Panc1 (cell line): ENCODE data around the gene BTG4. TPM values are rescaled to one million over a fixed set of nuclear protein-coding genes. Genes with fewer than 3 reads are reported as not detected.
A peak's percentile ranks its signal among the peaks of the same experiment; 100 is the strongest.

Experiments
- ATAC-seq: fragments of 200-7000 bp; cut with Tn5 transposase; 2 replicates; pipeline ENCODE4 v1.9.1; 2020; ENCODE audit warnings: mild to moderate bottlenecking, moderate library complexity
- BruUV-seq: library from RNA; stranded (reverse); fragments of 400-500 nt; replicated peaks from 2 replicates; lab custom pipeline; 2021; lab: Mats Ljungman, UMichigan
- CTCF ChIA-PET: fragments of 300-600 bp; sonication (Branson Sonifier 250); formaldehyde crosslinking; loops from one replicate; lab custom pipeline; 2022; ENCODE audit warnings: antibody characterized with exemption; lab: Charles Lee
- POLR2A ChIA-PET: fragments of 300-600 bp; sonication (Branson Sonifier 250); formaldehyde crosslinking; loops from one replicate; lab custom pipeline; 2022; ENCODE audit warnings: antibody characterized with exemption; lab: Charles Lee
- DNase-seq: peaks from one replicate; pipeline ENCODE4 v3.0.0-alpha.2; 2010; ENCODE audit warnings: low read depth, low spot score
- H3K27ac ChIP-seq: 2 replicates; pipeline ENCODE4 v1.5.1; 2011; ENCODE audit warnings: mild to moderate bottlenecking, low read length, inconsistent platforms
- H3K27me3 ChIP-seq: fragments of 200-500 bp; sonication (Bioruptor generic); 2 replicates; pipeline ENCODE4 v1.6.0; 2014; ENCODE audit warnings: low read length, inconsistent platforms; ENCODE audit not compliant: control insufficient read depth, insufficient read depth
- H3K36me3 ChIP-seq: fragments of 200-500 bp; sonication (Bioruptor generic); 2 replicates; pipeline ENCODE4 v1.5.1; 2014; ENCODE audit warnings: inconsistent platforms, mild to moderate bottlenecking, low read length, moderate library complexity; ENCODE audit not compliant: control insufficient read depth, insufficient read depth
- H3K4me1 ChIP-seq: 2 replicates; pipeline ENCODE4 v1.5.1; 2011; ENCODE audit warnings: inconsistent platforms, mild to moderate bottlenecking, low read length, moderate library complexity; ENCODE audit not compliant: control insufficient read depth, insufficient read depth
- H3K4me3 ChIP-seq, 2 experiments: 2 replicates each; pipeline ENCODE4 v1.5.1; 2011 to 2012; ENCODE audit warnings: low read depth in 2 of 2, low read length in 2 of 2, mild to moderate bottlenecking in 2 of 2, inconsistent platforms in 1 of 2, moderate library complexity in 1 of 2
- H3K9me3 ChIP-seq: fragments of 200-500 bp; sonication (Bioruptor generic); 2 replicates; pipeline ENCODE4 v1.5.1; 2014; ENCODE audit warnings: low read depth, mild to moderate bottlenecking, inconsistent platforms, low read length, moderate library complexity; ENCODE audit not compliant: control insufficient read depth, insufficient read depth
- CTCF ChIP-seq: fragments of 450-650 bp; IDR thresholded peaks from 2 replicates; pipeline ENCODE4 v1.5.1; 2017; ENCODE audit warnings: mild to moderate bottlenecking
- POLR2AphosphoS5 ChIP-seq: IDR thresholded peaks from 2 replicates; pipeline ENCODE4 v1.6.1; 2012; ENCODE audit warnings: mild to moderate bottlenecking, low read depth, low read length, moderate library complexity
- SIN3A ChIP-seq: IDR thresholded peaks from 2 replicates; pipeline ENCODE4 v1.6.1; 2012; ENCODE audit warnings: low read depth, mild to moderate bottlenecking, low read length, moderate library complexity, borderline replicate concordance; ENCODE audit not compliant: insufficient read depth
- TCF7L2 ChIP-seq: IDR thresholded peaks from 2 replicates; pipeline ENCODE4 v1.6.1; 2011; ENCODE audit warnings: mild to moderate bottlenecking, low read depth, low read length, inconsistent platforms
- in situ Hi-C: cut with HindIII; loops from 2 replicates; pipeline ENCODE4 v1.10.0; 2016; ENCODE audit warnings: low sequenced_read_pairs, low pct_unique_long_range_greater_than_20kb
- intact Hi-C: fragments of 100-400 bp; cut with micrococcal nuclease; formaldehyde crosslinking; loops from one replicate; pipeline ENCODE4 v1.10.0; 2022; ENCODE audit not compliant: unreplicated experiment
- total RNA-seq: library from RNA; stranded (reverse); gene quantifications from one replicate; pipeline ENCODE4 v1.2.1, GENCODE V29; 2021; ENCODE audit not compliant: unreplicated experiment
- TF ChIP-seq, protein P1 (sequence below), 2 experiments: IDR thresholded peaks; 2 replicates each; pipeline ENCODE4 v1.6.1; 2011 to 2012; ENCODE audit warnings: low read depth in 2 of 2, control low read depth in 1 of 2, low read length in 1 of 2, mild to moderate bottlenecking in 1 of 2, moderate library complexity in 1 of 2; ENCODE audit not compliant: insufficient read depth in 1 of 2

Gene BTG4
- total RNA-seq, 1 experiment from 2014 or later = not detected

GRCh38 chr11:111530091-111530490, 17.9 kb upstream of the BTG4 start:
- Histone ChIP-seq H3K4me1 (peaks cover 4% of the 10 kb centered on the region; the same call in 1 of the 2 replicates), H3K36me3 (no peaks in the 10 kb centered on the region), H3K9me3 (no peaks in the 10 kb centered on the region), H3K27me3 (no peaks in the 10 kb centered on the region; the same call in 1 of the 2 replicates), H3K4me3 (no peak overlapping the region), H3K27ac (no peak overlapping the region)
- in situ Hi-C loops = no loop called here
- DNase-seq (no peak), ATAC-seq (no peak)
- ChIA-PET CTCF (no interaction called here), POLR2A (no interaction called here)
- intact Hi-C loops = no loop called here
- BruUV-seq = no TSS peak
- TF ChIP-seq, protein P1, sequence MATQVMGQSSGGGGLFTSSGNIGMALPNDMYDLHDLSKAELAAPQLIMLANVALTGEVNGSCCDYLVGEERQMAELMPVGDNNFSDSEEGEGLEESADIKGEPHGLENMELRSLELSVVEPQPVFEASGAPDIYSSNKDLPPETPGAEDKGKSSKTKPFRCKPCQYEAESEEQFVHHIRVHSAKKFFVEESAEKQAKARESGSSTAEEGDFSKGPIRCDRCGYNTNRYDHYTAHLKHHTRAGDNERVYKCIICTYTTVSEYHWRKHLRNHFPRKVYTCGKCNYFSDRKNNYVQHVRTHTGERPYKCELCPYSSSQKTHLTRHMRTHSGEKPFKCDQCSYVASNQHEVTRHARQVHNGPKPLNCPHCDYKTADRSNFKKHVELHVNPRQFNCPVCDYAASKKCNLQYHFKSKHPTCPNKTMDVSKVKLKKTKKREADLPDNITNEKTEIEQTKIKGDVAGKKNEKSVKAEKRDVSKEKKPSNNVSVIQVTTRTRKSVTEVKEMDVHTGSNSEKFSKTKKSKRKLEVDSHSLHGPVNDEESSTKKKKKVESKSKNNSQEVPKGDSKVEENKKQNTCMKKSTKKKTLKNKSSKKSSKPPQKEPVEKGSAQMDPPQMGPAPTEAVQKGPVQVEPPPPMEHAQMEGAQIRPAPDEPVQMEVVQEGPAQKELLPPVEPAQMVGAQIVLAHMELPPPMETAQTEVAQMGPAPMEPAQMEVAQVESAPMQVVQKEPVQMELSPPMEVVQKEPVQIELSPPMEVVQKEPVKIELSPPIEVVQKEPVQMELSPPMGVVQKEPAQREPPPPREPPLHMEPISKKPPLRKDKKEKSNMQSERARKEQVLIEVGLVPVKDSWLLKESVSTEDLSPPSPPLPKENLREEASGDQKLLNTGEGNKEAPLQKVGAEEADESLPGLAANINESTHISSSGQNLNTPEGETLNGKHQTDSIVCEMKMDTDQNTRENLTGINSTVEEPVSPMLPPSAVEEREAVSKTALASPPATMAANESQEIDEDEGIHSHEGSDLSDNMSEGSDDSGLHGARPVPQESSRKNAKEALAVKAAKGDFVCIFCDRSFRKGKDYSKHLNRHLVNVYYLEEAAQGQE (IDR thresholded peaks at IDR 0.05; ENCODE audit: insufficient read depth in 1 of 2, low read depth in 2 of 2, low read length in 1 of 2) = no peak
- no peak for TF ChIP-seq TCF7L2
- no peak for TF ChIP-seq POLR2AphosphoS5
- TF ChIP-seq CTCF = no peak
- no peak for TF ChIP-seq SIN3A

DNA sequence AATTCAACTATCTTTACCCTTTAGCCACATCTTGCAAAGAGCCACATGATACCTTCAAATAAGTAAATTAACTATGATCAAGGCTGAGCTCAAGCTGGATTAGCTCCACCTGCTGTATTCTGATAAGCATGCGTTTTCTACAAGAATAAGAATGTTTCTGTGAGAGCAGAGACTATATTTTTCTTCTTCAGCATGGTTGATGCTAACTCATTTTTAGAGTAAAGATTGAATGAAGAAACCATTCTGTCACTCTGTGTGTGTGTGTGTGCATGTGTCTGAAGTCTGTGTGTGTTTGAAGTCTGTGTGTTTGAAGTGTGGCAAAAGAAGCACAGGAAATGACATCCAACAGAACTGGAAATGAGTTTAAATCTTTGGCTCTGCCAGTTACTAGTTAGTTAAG, 16.4 kb upstream of the BTG4 start:
- TF ChIP-seq CTCF (peak; percentile 35; the same call in 1 of the 2 replicates), POLR2AphosphoS5 (no peak)
- BruUV-seq = no TSS peak
- H3K4me1 ChIP-seq = peaks cover 4% of the 10 kb centered on the region; the same call in 1 of the 2 replicates
- CTCF ChIA-PET = no interaction called here
- intact Hi-C loops = no loop called here
- ATAC-seq (no peak), DNase-seq (no peak)
- no peak overlapping the region for H3K27ac ChIP-seq
- H3K9me3 ChIP-seq = no peaks in the 10 kb centered on the region
- POLR2A ChIA-PET = no interaction called here
- in situ Hi-C loops = no loop called here
- H3K27me3 ChIP-seq = no peaks in the 10 kb centered on the region; the same call in 1 of the 2 replicates
- H3K4me3 ChIP-seq = no peak overlapping the region
- no peaks in the 10 kb centered on the region for H3K36me3 ChIP-seq
